ENCODE data around the gene EPHA7. TPM values are rescaled to one million over a fixed set of nuclear protein-coding genes. Genes with fewer than 3 reads are reported as not detected.

Gene EPHA7
- total RNA-seq, 1 experiment from 2014 or later, result 9.6 TPM

GRCh38 chr6:93413190-93413589 lies 6.2 kb downstream of the EPHA7 start (continued):
- no peak for TF ChIP-seq ATF3 (CRISPR knock-in tag; conservative IDR thresholded peaks at IDR 0.05)

GRCh38 chr6:93412452-93412851 lies 6.9 kb downstream of the EPHA7 start:
- POLR2A ChIA-PET, result no interaction called here
- CTCF ChIA-PET, result no interaction called here
- Mint-ChIP-seq H3K9me3 (no peaks in the 10 kb centered on the region), H3K36me3 (0 out of 2 replicates have a peak, but pooled peaks cover 3% of the 10 kb centered on the region), H3K27ac (no peak overlapping the region), H3K4me1 (peaks cover 4% of the 10 kb centered on the region), H3K27me3 (ENCODE audit: low read depth) (peaks cover 24% of the 10 kb centered on the region), H3K4me3 (no peak overlapping the region)
- TF ChIP-seq FOXJ3 (CRISPR knock-in tag; IDR thresholded peaks at IDR 0.05; ENCODE audit: borderline replicate concordance), result no peak
- no peak for TF ChIP-seq CBFB (CRISPR knock-in tag; IDR thresholded peaks at IDR 0.05; ENCODE audit: low read depth)
- TF ChIP-seq ATF6 (CRISPR knock-in tag; IDR thresholded peaks at IDR 0.05), result no peak
- no peak for TF ChIP-seq ZNF396 (CRISPR knock-in tag; IDR thresholded peaks at IDR 0.05; ENCODE audit: borderline replicate concordance)
- no peak for TF ChIP-seq IRF1 (CRISPR knock-in tag; IDR thresholded peaks at IDR 0.05)
- no peak for TF ChIP-seq GRHL2 (CRISPR knock-in tag; IDR thresholded peaks at IDR 0.05; ENCODE audit: insufficient replicate concordance, severe bottlenecking)
- TF ChIP-seq E2F4 (CRISPR knock-in tag; IDR thresholded peaks at IDR 0.05; ENCODE audit: borderline replicate concordance, low read depth), result no peak
- no peak for TF ChIP-seq RELA (CRISPR knock-in tag; IDR thresholded peaks at IDR 0.05; ENCODE audit: borderline replicate concordance)
- TF ChIP-seq ZNF425 (CRISPR knock-in tag; conservative IDR thresholded peaks at IDR 0.05), result no peak
- TF ChIP-seq ZNF281 (CRISPR knock-in tag; IDR thresholded peaks at IDR 0.05), result no peak
- TF ChIP-seq ELF4 (CRISPR knock-in tag; IDR thresholded peaks at IDR 0.05; ENCODE audit: low read depth), result no peak
- TF ChIP-seq ERG (CRISPR knock-in tag; IDR thresholded peaks at IDR 0.05), result no peak
- TF ChIP-seq ATF1 (CRISPR knock-in tag; IDR thresholded peaks at IDR 0.05), result no peak
- DNase-seq (ENCODE audit: low spot score) (no peak), ATAC-seq (no peak)
